GM19324 (cell line): ENCODE results near the gene GAP43.

Experiments
- ATAC-seq: cut with Tn5 transposase; IDR thresholded peaks from one replicate; pipeline ENCODE4 v1.9.1; 2021; ENCODE audit warnings: mild to moderate bottlenecking, moderate library complexity; ENCODE audit not compliant: unreplicated experiment, low FRiP score

The GAP43 gene

DNA sequence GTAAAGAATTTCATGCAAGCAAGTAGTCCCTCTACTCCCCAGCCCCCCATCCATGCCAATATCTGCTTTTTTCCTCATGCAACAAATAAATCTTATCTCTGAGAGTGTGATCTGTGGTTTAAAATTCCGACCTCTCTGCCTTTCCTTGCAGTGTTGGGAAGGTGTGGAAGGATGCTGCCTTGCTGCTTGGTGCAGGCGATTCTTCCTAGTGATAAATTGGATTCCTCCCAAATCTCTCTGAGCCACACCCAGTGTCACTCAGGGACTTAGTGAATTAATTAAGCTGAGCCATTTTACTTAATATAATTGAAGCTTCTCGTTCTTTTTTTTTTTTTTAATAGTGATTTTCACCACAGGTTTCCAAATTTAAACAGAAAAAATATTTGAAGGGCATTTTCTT is 3.4 kb downstream of the GAP43 start:
- no peak for ATAC-seq

DNA sequence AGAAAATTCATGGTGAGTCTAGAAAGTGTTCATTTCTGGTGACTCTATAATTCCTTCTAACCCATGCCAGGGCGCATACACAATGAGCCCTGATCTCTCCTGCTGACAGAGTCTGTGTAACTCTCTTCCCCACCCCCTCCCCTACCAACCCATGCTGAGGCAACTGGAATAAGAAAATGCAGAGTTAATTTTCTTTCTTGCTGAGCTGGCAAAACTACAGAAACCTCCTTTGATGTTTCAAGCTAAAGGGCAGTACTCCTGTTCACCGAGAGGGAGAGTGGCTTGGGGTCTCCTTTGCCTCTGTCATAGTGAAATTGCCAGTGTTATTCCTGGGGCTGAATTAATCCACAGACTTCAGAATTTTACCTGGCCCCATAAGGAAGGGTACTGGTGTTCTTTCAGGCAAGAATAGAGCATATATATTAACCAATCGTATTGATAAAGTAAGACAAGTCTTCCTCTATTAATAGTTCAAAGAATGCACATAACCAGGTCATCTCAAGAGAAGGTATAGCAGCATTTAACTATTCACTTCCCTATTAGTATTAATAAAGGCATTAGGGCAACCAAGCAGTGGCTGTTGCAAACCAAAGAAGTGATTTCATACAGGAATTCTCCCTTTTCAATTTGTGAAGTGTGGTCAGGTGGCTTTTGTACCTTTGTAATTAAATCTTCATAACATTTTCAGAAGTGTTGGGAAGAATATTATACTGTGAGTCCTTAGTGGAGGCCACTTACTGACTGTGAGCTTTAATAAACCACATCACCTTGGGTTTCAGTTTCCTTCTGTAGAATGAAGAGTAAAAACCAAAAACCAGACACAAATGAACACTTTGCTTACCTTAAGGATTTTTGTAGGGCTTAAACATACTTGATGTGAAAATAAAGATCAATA is 4.1 kb downstream of the GAP43 start:
- ATAC-seq = peak; percentile 79

DNA sequence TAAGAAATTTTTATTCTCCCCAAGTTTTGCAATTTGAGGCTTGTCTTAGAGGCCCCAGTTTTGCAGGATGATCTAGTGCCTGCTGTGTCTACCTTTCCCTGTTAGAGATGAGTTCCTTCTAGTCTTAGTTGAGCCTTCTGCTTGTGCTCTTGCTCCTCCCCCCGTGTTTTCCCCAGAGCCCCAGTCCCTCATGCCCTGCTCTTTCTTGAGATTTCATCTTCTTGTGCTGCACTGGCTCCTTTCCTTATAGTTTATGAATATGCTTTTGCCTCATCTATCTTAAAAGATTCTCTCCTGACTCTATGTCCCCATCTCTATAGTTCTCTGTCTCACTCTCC is 4.7 kb downstream of the GAP43 start:
- ATAC-seq = peak; percentile 55

DNA sequence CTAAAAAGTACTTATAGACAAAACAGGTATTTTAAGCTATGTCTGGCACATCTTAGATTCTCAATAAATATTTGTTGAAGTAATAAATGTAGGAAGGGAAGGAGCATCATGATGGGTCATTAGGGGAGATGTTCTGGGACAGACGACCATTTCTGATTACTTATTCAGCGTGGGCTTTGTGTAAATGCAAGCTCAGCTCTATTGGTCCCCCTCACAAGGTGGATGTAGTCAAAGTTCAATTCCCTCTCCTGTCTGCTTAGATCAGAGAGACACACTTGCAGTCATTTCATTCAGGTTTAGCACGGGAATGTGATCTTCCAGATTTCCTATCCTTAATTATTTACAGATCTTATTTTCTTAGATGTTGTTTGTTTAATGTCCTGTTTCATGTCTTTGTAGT is 7.5 kb downstream of the GAP43 start:
- no peak for ATAC-seq

DNA sequence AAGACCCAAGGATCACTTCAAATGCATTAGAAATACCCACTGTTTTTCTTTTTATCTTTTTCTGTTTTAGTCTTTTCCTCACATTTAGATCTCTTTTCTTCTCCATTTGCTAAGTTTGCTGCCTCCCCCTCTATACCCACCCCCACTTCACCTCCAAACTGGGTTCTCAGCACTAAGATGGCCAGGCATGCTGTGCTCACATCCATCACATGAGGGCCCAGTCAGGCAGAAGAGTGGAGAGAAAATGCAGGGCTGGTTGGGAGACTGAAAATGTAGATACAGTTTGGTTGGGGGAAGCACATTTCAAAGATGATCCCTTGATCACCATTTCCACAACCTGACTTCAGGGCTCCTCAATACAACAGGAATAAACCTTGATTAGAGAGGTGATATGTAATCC is 8.7 kb downstream of the GAP43 start:
- ATAC-seq = no peak

DNA sequence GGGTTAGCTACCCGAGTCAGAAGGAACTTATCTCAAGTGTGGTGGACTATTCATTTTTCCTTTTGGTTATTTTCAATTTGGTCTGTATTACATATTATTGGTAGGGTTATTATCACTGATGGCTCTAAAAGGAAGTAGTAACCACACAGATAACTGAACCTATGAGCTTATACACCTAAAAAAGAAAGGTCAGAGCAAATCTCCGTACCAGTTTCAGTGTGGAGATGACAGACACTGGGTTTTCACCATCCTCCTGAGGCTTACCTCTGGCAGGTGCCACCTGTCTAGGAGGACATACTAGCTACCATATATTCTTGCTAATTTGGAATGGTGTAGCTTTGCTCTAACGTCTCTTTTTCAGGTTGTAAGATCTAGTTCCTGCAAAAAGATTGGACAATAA is 10.2 kb downstream of the GAP43 start:
- ATAC-seq = no peak

DNA sequence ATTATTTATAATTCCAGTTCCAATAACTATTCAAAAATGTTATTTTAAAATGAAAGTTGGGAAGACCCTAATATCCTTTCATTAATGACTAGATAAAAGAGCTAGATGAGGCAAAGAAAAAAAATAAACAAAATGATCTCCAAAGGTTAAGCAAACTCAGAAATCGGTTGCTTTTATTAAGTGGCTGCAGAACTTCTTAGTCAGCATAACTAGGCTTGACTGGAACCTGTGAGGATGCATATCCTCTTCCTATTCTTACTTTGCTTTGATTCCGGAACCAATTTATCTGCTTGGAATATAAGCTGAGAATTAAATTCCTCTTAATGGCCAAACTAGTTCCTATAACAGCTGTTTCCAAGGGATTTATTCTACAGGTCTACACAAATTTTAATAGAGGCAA is 10.7 kb downstream of the GAP43 start:
- ATAC-seq = no peak

DNA sequence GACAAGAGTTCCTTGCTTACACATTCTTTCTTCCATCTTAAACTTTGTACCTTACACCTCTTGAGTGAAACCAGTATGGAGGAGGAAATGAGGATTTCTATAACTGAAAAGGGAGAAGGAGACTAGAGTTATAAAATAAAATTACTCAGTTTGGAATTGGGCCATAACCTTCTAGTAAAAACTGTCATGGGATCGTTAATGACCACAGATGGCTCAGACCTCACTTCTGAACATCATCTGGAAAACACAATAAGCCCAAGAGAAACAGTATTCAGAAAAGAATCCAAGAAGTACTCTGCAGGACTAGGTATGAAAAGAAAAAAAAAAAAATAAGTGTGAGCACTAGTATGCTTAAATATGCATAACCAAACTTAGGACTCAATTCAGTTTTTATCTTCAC is 12.1 kb downstream of the GAP43 start:
- ATAC-seq = no peak

DNA sequence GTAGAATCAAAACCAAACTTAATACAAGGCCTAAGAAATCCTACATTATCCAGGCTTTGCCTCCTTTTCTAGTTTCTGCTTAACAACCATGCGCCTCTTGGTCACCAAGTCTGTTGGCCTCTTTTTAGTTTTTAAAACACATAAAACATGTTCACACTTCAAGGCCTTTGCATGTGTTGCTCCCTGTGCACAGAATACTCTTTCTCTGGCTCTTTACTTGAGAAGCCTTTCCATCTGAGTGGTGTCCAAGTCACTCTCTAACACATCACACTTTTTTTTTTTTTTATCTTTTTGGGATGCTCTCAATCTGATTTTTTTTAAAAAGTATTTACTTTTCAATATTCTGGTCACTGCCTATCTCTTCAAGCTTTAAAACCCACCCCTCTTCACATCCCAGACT is 14.9 kb downstream of the GAP43 start:
- ATAC-seq = no peak

DNA sequence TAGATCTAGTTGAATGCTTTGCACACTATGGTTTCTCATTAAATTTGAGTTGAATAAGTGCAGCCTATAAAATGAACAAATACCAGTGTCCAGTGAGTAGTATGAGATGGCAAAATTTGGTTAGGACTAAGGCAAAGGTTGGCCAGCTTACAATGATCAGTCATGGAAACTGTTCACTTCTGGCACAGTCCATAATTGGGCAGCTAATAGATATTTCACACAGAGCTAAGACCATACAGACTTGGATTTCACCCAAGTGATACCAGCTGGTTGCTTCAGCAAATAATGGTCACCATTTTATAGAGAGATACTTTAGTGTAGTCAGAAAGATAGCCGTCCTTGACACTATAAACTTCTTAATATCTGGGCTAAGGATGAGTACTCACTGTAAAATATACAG is 15.7 kb downstream of the GAP43 start:
- ATAC-seq = no peak

DNA sequence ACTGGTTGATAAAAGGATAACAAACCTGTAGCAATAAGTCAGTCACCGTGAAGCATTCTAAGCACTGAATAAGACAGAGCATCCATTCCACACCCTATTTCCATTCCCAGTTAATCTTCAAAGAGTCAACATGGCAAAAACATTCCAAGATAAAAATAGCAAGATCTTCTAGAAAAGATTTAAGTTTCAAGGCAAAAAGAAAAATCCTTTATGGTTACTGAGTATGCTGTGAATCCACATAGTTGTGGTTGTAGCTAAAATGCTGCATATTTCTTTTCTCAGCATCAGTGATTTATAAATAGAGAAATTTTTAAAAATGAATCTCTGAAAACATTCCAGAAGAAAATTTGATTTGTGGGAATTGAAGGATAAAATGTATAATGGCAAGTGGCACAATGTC is 21.1 kb downstream of the GAP43 start:
- no peak for ATAC-seq

DNA sequence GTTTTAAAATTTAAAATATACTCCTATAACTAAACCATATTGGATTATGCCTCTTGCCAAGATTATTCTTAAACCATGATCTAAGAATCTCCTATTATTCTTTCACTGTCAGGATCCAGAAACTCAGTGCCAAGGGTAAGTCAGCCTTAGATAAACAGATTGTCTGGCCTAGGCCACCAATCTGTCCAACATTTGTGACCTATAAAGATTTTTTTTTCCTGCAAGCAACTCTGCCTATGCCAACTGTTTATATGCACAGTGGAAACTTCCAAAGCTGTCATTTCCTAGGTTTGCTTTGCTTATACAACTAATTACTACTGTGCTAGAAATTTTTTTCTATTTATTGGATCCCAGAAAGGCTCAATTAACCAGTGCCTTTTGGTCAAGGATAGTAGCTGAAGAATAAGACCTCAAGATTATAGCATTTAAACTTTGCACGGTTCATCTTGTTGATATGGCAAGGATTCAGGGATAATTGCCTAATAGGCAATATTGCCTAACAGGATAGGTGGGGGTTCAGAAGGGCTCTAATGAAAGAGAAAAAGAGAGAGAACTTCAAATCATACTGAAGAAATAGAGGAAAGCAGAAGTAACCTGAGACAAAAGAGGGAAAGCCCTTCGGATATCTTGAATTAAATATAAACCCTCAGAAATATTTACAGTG is 22.8 kb downstream of the GAP43 start:
- no peak for ATAC-seq

DNA sequence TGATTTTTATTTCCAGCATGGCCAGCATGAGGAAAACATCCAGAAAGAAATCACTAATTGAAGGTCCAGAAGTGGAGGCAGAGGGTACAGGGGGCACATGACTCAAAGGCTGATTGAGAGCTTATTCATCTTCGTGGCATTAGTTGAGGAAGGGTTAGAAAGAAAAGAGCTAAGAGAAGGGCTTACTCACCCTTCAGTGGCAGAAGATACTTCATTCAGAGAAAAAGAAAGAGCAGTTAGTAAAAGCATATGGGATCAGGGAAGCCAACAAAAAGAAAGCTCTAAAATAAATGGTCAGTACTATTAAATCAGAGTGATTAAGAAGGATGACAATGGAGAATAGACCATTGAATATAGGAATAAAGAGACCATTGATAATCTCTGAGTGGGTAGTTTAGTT is 25.2 kb downstream of the GAP43 start:
- ATAC-seq = no peak

DNA sequence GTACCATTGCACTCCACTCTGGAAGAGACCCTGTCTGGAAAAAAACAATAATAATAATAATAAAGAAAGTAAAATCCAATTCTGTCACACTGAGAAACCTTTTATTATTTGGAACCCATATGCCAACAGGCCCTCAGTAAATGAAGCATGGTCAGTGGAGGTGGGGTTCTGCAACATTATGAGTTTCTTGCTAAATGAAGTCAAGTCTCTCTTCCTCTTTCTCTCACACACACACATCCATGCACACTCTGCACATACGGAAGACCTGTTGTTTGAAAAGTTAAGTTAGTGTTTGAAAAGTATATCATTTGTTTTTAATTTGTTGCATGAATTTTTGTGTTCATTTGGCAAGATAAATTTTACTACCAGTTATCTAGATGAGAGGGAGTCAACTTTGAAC is 27.8 kb downstream of the GAP43 start:
- no peak for ATAC-seq

DNA sequence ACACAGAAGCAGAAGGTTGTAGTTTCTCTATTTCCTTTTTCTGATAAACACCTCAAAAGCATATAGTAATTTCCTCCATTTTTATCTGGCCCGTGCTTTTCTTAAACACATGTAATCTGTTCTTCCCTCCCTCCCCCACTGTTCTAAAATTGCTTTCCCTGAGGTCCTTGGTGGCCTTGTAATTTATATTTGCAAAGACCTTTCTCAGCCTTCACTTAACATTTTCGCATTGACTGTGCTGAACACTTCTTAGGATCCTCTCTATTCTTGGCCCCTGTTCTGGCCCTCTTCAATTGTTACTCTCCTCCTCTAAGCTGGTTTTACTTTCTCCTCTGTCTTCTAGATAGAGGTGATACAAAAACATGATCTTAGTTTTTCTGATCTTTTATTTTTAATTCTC is 28.3 kb downstream of the GAP43 start:
- ATAC-seq = no peak

DNA sequence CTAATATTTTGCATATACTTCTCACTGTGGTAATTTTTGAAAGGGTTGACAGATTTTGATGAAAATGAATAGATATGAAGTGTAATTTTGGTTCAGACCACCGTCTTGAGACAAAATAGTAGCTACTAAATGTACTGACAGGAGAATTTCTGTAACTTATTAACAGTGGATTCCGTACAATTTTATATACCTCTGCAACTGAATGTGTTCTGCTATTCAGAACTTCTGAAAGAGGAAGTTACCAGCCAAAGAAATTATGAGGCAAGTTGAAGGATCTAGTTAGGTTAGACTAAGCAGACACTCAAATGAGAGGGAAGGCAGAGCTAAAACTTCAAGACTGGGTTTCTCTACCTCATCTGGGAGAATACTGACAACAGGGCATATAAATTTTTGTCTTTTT is 29.4 kb downstream of the GAP43 start:
- ATAC-seq = peak; percentile 75

DNA sequence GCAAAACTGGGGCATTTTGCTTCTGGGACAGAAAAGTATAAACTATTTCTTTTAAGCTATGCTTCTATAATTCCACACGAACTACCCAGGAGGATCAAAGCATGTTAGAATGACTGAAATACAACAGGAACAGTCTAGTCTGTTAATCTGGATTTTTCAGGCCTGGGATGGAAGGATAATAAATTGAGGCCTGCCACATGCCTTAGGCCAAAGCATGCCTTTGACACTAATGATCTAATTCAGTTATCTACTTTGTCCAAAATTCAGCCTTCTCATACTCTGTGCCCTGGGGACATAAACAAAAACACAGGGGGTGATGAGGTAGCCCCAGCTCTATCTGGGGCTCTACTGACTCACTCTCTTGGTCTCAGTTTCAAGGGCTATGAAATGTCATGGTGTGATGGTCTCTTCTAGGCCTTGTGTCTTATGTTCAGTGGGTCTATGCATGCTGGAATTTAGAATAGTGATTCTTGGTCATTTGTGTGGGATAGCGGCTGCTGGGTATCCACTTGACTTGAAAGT is 32.5 kb downstream of the GAP43 start:
- ATAC-seq = no peak

DNA sequence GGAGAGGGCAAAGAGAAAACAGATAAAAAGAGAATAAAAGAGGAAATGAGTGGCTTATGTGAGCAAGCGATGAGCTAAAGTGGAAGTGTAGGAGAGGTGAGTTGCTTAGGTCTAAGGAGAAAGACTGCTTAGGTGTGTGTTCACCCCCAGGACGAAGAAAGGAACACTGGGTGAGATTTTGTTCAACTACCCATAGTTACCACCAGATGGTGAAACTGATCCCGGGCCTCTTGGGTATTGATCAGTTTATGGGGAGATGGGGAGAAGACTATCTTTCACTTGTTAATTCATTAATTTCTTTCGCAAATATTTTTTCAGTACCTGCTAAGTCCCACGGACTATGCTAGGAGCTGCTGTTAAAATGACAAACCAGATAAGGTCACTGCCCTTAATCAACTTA is 33.9 kb downstream of the GAP43 start:
- ATAC-seq = no peak

DNA sequence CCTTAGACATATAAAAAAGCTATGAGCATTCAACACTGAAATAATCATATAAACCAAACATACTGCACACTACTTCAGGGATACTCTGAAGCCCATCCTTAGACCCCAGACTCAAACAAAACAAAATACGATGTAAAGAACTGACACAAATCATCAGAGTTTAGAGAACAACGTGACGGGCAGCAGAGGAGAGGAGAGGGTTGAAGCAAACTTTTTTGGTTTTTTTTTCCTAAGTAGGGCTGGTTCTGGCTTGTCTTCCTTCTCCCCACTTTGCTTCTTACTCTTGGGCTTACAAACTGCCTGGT is 34.7 kb downstream of the GAP43 start:
- ATAC-seq = peak; percentile 1

DNA sequence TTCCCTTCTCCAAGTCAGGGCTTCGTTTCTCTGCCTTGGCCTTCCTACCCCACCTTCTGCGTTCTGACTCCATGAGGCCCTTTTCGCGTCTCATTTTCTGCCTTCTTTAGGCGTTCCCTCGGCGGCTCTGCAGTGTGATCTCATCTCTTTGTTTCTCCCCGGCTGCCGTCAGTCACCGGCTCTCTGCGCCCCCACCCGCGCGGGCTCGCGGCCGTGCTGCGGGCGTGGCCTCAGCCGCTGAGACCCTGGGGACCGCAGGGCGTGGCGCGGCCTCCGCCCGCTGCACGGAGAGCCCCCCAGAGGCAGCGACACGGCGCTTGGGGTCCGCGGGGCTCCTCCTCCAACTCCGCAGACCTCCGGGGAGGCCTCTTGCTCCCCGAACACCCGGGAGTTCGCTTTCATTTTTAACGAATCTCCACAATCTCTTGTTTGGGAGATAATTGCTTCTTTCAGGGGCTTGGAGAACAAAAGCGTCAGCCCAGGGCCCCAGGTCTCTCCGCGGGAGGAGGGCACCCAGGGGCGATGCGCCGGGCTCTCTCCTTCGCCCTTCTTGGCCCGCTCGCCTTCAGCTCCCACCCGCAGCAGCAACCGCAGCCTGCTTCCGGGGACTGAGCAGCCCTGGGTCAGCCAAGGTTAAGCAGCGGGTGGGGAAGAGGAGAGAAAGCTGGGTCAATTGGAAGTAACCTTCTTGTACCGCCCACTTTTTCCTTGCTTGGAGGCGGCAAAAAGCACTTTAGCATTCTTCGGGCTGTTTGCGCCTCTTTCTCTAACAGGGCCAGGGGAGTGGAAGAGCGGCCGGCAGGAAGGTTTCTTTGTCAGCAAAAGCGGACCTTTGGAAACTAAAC is 35.2 kb downstream of the GAP43 start:
- peak; percentile 91 for ATAC-seq
